SU-DHL-6 (cell line): Measurements from ENCODE around the gene CACNA1C.

Experiments
- H2AFZ ChIP-seq: fragments of 200-600 bp; sonication (generic); 2 replicates; pipeline ENCODE4 v1.6.1; 2014; ENCODE audit warnings: low read depth, mild to moderate bottlenecking, moderate library complexity, mixed read lengths, antibody characterized with exemption, low read length; ENCODE audit not compliant: severe bottlenecking
- H3F3A ChIP-seq: fragments of 200-600 bp; shearing (Covaris generic); 2 replicates; pipeline ENCODE4 v1.6.0; 2016; ENCODE audit warnings: antibody characterized with exemption, mild to moderate bottlenecking; ENCODE audit not compliant: insufficient read depth
- H3K27ac ChIP-seq: fragments of 200-600 bp; sonication (generic); 2 replicates; pipeline ENCODE4 v1.5.1; 2016; ENCODE audit warnings: low read depth, mild to moderate bottlenecking, low read length, moderate library complexity, mixed read lengths
- H3K27me3 ChIP-seq: fragments of 200-600 bp; sonication (generic), shearing (Covaris generic); 2 replicates; pipeline ENCODE4 v1.6.0; 2014; ENCODE audit warnings: mild to moderate bottlenecking, low read length
- H3K36me3 ChIP-seq: fragments of 200-600 bp; sonication (generic); 2 replicates; pipeline ENCODE4 v1.6.1; 2014; ENCODE audit warnings: mild to moderate bottlenecking, low read length, mixed read lengths
- H3K4me2 ChIP-seq: fragments of 300-600, 200-600 bp; shearing (Covaris generic), sonication (generic); 2 replicates; pipeline ENCODE4 v1.6.0; 2014; ENCODE audit warnings: low read length, low read depth, mild to moderate bottlenecking; ENCODE audit not compliant: poor library complexity, severe bottlenecking
- H3K4me3 ChIP-seq: fragments of 200-600 bp; sonication (generic); 2 replicates; pipeline ENCODE4 v1.5.1; 2014; ENCODE audit warnings: antibody characterized with exemption, low read length, mild to moderate bottlenecking, mixed read lengths; ENCODE audit not compliant: insufficient read depth, poor library complexity, severe bottlenecking
- H3K79me2 ChIP-seq: fragments of 200-600 bp; sonication (generic); 2 replicates; pipeline ENCODE4 v1.6.1; 2014; ENCODE audit warnings: mild to moderate bottlenecking, low read length, moderate library complexity; ENCODE audit not compliant: insufficient read depth
- H3K9ac ChIP-seq: fragments of 200-600 bp; sonication (generic); 2 replicates; pipeline ENCODE4 v1.7.0; 2014; ENCODE audit warnings: mild to moderate bottlenecking, low read length
- H3K9me2 ChIP-seq: fragments of 200-600 bp; sonication (generic); replicated peaks from 2 replicates; pipeline ENCODE4 v1.6.1; 2014; ENCODE audit warnings: low read length; ENCODE audit not compliant: insufficient read depth
- H3K9me3 ChIP-seq: fragments of 200-600 bp; sonication (generic); 2 replicates; pipeline ENCODE4 v1.6.1; 2014; ENCODE audit warnings: low read length, mixed read lengths; ENCODE audit not compliant: insufficient read depth
- H4K20me1 ChIP-seq: fragments of 200-600 bp; sonication (generic); 2 replicates; pipeline ENCODE4 v1.6.1; 2014; ENCODE audit warnings: low read depth, mild to moderate bottlenecking, antibody characterized with exemption, low read length, moderate library complexity, mixed read lengths
- CTCF ChIP-seq: fragments of 200-600 bp; sonication (generic); IDR thresholded peaks from one replicate; pipeline ENCODE4 v1.5.1; 2017; ENCODE audit warnings: antibody characterized with exemption, mild to moderate bottlenecking, low read length, moderate library complexity; ENCODE audit not compliant: insufficient read depth, poor library complexity, severe bottlenecking
- EZH2phosphoT487 ChIP-seq: fragments of 200-600 bp; sonication (generic), shearing (Covaris generic); conservative IDR thresholded peaks from 2 replicates; pipeline ENCODE4 v1.6.1; 2018; ENCODE audit warnings: mild to moderate bottlenecking, antibody characterized with exemption, low read length, moderate library complexity, mixed read lengths

CACNA1C gene

GRCh38 chr12:2640281-2640680 lies 587.5 kb downstream of the CACNA1C start:
- Histone ChIP-seq H3K9ac (no peak overlapping the region), H3K9me3 (no peaks in the 10 kb centered on the region), H3K4me2 (no peak overlapping the region), H4K20me1 (no peaks in the 10 kb centered on the region), H3K9me2 (no peaks in the 10 kb centered on the region), H2AFZ (no peak overlapping the region), H3K4me3 (no peak overlapping the region), H3F3A (no peaks in the 10 kb centered on the region), H3K27me3 (no peaks in the 10 kb centered on the region), H3K79me2 (no peaks in the 10 kb centered on the region), H3K27ac (no peak overlapping the region), H3K36me3 (no peaks in the 10 kb centered on the region)
- TF ChIP-seq EZH2phosphoT487 = no peak
- TF ChIP-seq CTCF = no peak

- H3K9ac ChIP-seq = no peak overlapping the region
- H3K79me2 ChIP-seq = no peaks in the 10 kb centered on the region
- no peak overlapping the region for H2AFZ ChIP-seq
- H3K36me3 ChIP-seq = no peaks in the 10 kb centered on the region
- no peaks in the 10 kb centered on the region for H3K9me2 ChIP-seq
- H4K20me1 ChIP-seq = no peaks in the 10 kb centered on the region
- H3K9me3 ChIP-seq = no peaks in the 10 kb centered on the region
- TF ChIP-seq CTCF = no peak
- TF ChIP-seq EZH2phosphoT487 = no peak
- no peak overlapping the region for H3K27ac ChIP-seq
- H3F3A ChIP-seq = no peaks in the 10 kb centered on the region
- no peak overlapping the region for H3K4me2 ChIP-seq
- no peaks in the 10 kb centered on the region for H3K27me3 ChIP-seq
- no peak overlapping the region for H3K4me3 ChIP-seq
These were observed 587.9 kb downstream of the CACNA1C start for GRCh38 chr12:2640709-2641108.

- TF ChIP-seq EZH2phosphoT487 = no peak
- no peak overlapping the region for H3K27ac ChIP-seq
- no peaks in the 10 kb centered on the region for H3K9me2 ChIP-seq
- no peak overlapping the region for H2AFZ ChIP-seq
- H3K4me3 ChIP-seq = no peak overlapping the region
- no peak overlapping the region for H3K9ac ChIP-seq
- H3K9me3 ChIP-seq = no peaks in the 10 kb centered on the region
- no peaks in the 10 kb centered on the region for H3F3A ChIP-seq
- no peaks in the 10 kb centered on the region for H3K79me2 ChIP-seq
- H4K20me1 ChIP-seq = no peaks in the 10 kb centered on the region
- no peak overlapping the region for H3K4me2 ChIP-seq
- no peaks in the 10 kb centered on the region for H3K27me3 ChIP-seq
- no peaks in the 10 kb centered on the region for H3K36me3 ChIP-seq
These were observed 588.4 kb downstream of the CACNA1C start for GRCh38 chr12:2641207-2641606.

- Histone ChIP-seq H3K27ac (no peak overlapping the region), H3K4me3 (no peak overlapping the region), H4K20me1 (no peaks in the 10 kb centered on the region), H3F3A (no peaks in the 10 kb centered on the region), H3K79me2 (no peaks in the 10 kb centered on the region), H2AFZ (no peak overlapping the region), H3K27me3 (no peaks in the 10 kb centered on the region), H3K9me3 (no peaks in the 10 kb centered on the region), H3K9me2 (no peaks in the 10 kb centered on the region), H3K4me2 (no peak overlapping the region), H3K9ac (no peak overlapping the region), H3K36me3 (no peaks in the 10 kb centered on the region)
- TF ChIP-seq CTCF = no peak
- no peak for TF ChIP-seq EZH2phosphoT487
These were observed 589.0 kb downstream of the CACNA1C start for GRCh38 chr12:2641761-2642160.
